ENCODE results near the gene MGRN1. TPM values are rescaled to one million over a fixed set of nuclear protein-coding genes. Genes with fewer than 3 reads are reported as not detected.

The MGRN1 gene
- 24.5 and 34.3 TPM in 2 replicates for total RNA-seq (ENCODE audit: low replicate concordance)

DNA sequence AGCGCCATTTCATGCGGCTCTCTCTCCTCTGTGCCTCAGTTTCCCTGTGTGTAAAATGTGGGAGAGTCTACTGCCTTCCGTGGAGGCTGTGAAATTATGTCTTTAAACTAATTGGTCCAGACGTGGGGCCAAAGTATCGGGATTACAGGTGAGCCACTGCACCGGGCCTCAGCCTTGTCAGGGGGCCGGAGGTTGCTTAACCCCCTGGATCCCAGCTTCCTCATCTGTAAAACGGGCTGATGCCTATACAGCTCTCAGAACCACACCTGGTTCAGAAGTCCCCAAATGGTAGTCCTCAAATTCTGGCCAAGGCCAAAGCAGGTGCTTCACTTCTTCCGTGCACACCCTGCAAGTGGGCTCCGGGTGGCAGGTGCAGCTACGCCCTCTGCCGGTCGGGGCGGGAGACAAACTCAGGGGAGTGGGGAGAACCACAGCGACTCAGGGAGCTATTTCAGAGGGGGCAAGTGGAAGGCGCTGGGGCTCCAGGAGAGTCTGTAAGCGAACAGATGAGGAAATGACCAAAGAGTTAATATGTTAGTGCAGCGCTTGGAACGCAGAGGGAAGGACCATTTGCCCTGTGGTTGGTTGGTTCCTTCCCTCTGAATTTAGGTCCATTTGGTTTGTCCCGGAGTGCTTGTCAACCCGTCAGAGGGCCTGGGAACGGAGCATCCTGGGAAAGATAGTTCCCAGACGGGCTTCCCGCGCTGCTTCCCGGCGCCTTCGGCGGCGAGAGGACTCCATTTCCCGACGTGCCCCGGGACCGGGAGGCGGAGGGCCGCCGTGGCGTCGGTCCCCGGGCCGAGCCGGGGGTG, at the start of gene MGRN1:
TSS of gene MGRN1 (plus strand) at position 812 of the 812 bp plus-strand sequence. CDS start 135 bp downstream, outside the sequence.
- peak within 1 kb of the TSS; percentile 87 for H3K4me3 ChIP-seq (ENCODE audit: low read depth, low read length)
- TF ChIP-seq, protein P1, sequence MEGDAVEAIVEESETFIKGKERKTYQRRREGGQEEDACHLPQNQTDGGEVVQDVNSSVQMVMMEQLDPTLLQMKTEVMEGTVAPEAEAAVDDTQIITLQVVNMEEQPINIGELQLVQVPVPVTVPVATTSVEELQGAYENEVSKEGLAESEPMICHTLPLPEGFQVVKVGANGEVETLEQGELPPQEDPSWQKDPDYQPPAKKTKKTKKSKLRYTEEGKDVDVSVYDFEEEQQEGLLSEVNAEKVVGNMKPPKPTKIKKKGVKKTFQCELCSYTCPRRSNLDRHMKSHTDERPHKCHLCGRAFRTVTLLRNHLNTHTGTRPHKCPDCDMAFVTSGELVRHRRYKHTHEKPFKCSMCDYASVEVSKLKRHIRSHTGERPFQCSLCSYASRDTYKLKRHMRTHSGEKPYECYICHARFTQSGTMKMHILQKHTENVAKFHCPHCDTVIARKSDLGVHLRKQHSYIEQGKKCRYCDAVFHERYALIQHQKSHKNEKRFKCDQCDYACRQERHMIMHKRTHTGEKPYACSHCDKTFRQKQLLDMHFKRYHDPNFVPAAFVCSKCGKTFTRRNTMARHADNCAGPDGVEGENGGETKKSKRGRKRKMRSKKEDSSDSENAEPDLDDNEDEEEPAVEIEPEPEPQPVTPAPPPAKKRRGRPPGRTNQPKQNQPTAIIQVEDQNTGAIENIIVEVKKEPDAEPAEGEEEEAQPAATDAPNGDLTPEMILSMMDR (IDR thresholded peaks at IDR 0.05; ENCODE audit: insufficient read depth, low read length), result peak; percentile 93

DNA sequence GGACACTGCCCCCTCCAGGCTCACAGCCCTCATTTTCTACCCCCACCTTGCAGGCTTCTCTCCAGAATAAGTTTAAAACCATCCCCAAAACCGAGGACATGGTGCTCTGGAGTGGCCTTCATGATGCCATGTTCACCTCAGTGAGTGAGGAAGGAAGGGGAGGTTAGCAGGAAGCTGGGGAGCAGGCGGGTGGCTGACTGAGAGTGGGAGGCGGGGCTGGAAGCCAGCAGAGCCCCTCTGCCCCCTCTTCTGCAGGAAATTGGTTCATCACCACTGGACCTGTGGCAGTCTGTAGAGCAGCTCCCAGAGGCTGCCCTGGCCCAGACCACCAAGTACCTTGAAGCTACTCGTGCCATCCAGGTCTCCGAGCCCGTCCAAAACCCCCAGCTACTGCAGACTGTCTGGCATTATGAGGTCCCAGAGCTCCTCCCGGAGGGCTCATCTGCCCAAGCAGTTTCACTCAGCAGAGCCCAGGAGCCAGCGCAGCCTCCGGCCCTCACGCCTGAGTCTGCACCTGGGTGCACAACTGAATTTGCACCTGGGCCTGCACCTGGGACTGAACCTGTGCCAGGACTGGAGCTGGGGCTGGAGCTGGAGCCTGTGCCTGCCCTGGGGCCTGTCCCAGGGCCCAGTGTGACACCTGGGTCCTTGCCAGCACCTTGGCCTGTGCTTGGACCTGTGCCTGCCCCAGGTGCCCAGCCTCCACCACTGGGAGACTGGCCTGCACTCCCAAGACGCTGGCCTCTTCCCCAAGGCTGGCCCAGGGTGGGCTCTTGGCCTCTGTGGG, 49.5 kb upstream of the MGRN1 start:
- no peak for DNase-seq (ENCODE audit: low read depth)
- TF ChIP-seq, protein P1 (IDR thresholded peaks at IDR 0.05; ENCODE audit: insufficient read depth, low read length), result no peak

More for the DNA sequence above, at the start of gene MGRN1:
- peak; percentile 99 for DNase-seq (ENCODE audit: low read depth)

DNA sequence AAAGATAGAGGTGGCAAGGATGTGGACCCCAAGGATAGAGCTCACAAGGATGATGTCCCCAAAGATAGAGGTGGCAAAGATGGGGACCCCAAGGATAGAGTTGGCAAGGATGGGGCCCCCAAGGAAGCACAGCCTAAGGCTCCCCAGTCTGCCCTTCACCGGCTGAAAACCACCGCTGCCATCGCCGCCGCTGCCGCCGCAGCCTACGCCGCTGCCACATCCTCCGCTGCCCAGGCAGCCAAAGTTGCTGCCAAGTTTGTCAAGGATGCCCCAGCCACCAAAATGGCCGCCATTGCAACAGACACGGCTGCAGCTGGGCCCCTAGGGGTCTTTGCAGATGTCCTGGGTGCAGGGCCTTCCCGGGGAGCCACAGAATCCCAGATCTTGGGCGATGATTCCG, 48.6 kb upstream of the MGRN1 start:
- DNase-seq (ENCODE audit: low read depth), result no peak
- H3K4me3 ChIP-seq (ENCODE audit: low read depth, low read length), result no peak overlapping the region
- TF ChIP-seq, protein P1 (IDR thresholded peaks at IDR 0.05; ENCODE audit: insufficient read depth, low read length), result no peak

More for the DNA sequence above, 49.5 kb upstream of the MGRN1 start:
- no peak overlapping the region for H3K4me3 ChIP-seq (ENCODE audit: low read depth, low read length)

DNA sequence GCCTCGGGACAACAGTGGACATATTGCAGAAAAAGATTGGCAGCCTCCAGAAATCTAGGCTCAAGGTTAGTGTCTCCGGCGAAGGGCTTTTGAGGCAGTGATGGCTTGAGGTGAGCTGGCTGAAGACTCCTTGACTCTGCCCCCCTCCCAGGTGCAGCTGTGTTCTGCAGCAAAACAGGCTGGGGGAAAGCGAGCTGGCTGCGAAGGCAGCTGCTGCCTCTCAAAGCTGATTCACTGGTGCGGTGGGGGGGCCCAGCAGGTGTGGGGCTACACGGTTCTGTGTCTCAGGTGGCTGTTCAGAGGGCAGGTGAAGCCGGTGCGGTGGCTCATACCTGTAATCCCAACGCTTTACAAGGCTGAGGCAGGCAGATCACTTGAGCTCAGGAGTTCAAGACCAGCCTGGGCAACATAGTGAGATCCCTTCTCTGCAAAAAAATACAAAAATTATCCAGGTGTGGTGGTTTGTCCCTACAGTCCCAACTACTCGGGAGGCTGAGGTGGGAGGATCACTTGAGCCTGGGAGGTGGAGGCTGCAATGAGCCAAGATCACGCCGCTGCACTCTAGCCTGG, 45.6 kb upstream of the MGRN1 start:
- TF ChIP-seq, protein P1 (IDR thresholded peaks at IDR 0.05; ENCODE audit: insufficient read depth, low read length), result no peak
- H3K4me3 ChIP-seq (ENCODE audit: low read depth, low read length), result no peak overlapping the region
- DNase-seq (ENCODE audit: low read depth), result no peak

DNA sequence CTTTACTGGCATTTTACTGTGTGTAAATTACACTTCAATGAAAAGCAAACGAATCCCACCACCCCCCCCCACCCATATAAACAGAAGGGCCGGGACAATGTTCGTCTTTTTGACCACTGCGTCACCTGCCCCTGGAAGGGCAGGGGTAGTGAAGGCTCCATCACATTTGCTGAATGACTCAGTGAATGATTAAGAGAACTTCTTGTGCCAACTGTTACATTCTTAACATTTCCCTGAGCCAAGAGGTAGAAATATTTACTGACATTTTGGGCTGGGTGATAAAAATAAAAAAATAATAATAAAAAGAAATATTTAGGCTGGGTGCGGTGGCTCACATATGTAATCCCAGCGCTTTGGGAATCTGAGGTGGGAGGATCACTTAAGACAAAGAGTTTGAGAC, 44.4 kb upstream of the MGRN1 start:
- peak; percentile 42 for DNase-seq (ENCODE audit: low read depth)

DNA sequence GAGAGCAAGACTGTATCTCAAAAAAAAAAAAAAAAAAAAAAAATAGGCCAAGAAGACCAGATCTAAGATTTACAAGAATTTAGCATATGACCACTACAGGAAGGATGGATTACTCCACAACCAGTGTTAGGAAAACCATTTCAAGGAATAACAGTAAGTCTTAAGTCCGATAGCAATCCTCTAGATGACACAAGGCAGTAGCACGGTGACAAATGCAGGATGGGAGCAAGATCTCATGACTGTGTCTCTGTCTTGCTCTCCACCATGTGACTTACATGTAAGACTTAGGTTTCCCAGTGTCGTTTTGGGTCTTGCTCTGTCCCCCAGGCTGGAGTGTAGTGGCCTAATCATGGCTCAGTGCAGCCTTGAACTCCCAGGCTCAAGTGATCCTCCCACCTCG, 40.7 kb upstream of the MGRN1 start:
- no peak overlapping the region for H3K4me3 ChIP-seq (ENCODE audit: low read depth, low read length)
- TF ChIP-seq, protein P1 (IDR thresholded peaks at IDR 0.05; ENCODE audit: insufficient read depth, low read length), result no peak
- DNase-seq (ENCODE audit: low read depth), result no peak

More for the DNA sequence above, 44.4 kb upstream of the MGRN1 start:
- TF ChIP-seq, protein P1 (IDR thresholded peaks at IDR 0.05; ENCODE audit: insufficient read depth, low read length), result no peak
- H3K4me3 ChIP-seq (ENCODE audit: low read depth, low read length), result no peak overlapping the region

All from fibroblast of the aortic adventitia (primary cell).